ENCODE measurements around the gene RNASE1. TPM values are rescaled to one million over a fixed set of nuclear protein-coding genes. Genes with fewer than 3 reads are reported as not detected.

Gene RNASE1
- total RNA-seq, 2 donors from 2014 or later = 537 to 922 TPM

- no peaks in the 10 kb centered on the region for H3K9me3 ChIP-seq
- H3K4me1 ChIP-seq (ENCODE audit: control insufficient read depth in 1 of 2, low read depth in 2 of 2) = no peaks in the 10 kb centered on the region
- no peaks in the 10 kb centered on the region for H3K36me3 ChIP-seq
- no peak for TF ChIP-seq CTCF (IDR thresholded peaks at IDR 0.05)
- no peak for DNase-seq (ENCODE audit: low spot score)
- no peak overlapping the region for H3K27ac ChIP-seq
- H3K4me3 ChIP-seq = no peak overlapping the region
- ATAC-seq (ENCODE audit: insufficient number of reproducible peaks, low FRiP score, low read depth) = no peak
- no peaks in the 10 kb centered on the region for H3K27me3 ChIP-seq (replicated peaks; ENCODE audit: insufficient read depth)
Observed at GRCh38 chr14:20791187-20791586, 11.5 kb downstream of the RNASE1 start.

GRCh38 chr14:20790464-20791116, 12.1 kb downstream of the RNASE1 start:
- H3K36me3 ChIP-seq = no peaks in the 10 kb centered on the region
- no peaks in the 10 kb centered on the region for H3K9me3 ChIP-seq
- ATAC-seq (ENCODE audit: insufficient number of reproducible peaks, low FRiP score, low read depth) (no peak), DNase-seq (ENCODE audit: low spot score) (no peak)
- no peak overlapping the region for H3K27ac ChIP-seq
- TF ChIP-seq CTCF (IDR thresholded peaks at IDR 0.05) = no peak
- no peaks in the 10 kb centered on the region for H3K27me3 ChIP-seq (replicated peaks; ENCODE audit: insufficient read depth)
- no peaks in the 10 kb centered on the region for H3K4me1 ChIP-seq (ENCODE audit: control insufficient read depth in 1 of 2, low read depth in 2 of 2)
- no peak overlapping the region for H3K4me3 ChIP-seq

GRCh38 chr14:20789230-20789813, 13.3 kb downstream of the RNASE1 start:
- no peaks in the 10 kb centered on the region for H3K4me1 ChIP-seq (ENCODE audit: control insufficient read depth in 1 of 2, low read depth in 2 of 2)
- H3K27me3 ChIP-seq (replicated peaks; ENCODE audit: insufficient read depth) = no peaks in the 10 kb centered on the region
- no peak for DNase-seq (ENCODE audit: low spot score)
- no peak for TF ChIP-seq CTCF (IDR thresholded peaks at IDR 0.05)
- no peak for ATAC-seq (ENCODE audit: insufficient number of reproducible peaks, low FRiP score, low read depth)
- H3K36me3 ChIP-seq = no peaks in the 10 kb centered on the region
- no peak overlapping the region for H3K27ac ChIP-seq
- H3K4me3 ChIP-seq = no peak overlapping the region
- no peaks in the 10 kb centered on the region for H3K9me3 ChIP-seq

- ATAC-seq (ENCODE audit: insufficient number of reproducible peaks, low FRiP score, low read depth) (no peak), DNase-seq (ENCODE audit: low spot score) (no peak)
- Histone ChIP-seq H3K9me3 (no peaks in the 10 kb centered on the region), H3K4me1 (ENCODE audit: control insufficient read depth in 1 of 2, low read depth in 2 of 2) (no peaks in the 10 kb centered on the region), H3K27ac (no peak overlapping the region), H3K36me3 (no peaks in the 10 kb centered on the region), H3K4me3 (no peak overlapping the region), H3K27me3 (replicated peaks; ENCODE audit: insufficient read depth) (no peaks in the 10 kb centered on the region)
- TF ChIP-seq CTCF (IDR thresholded peaks at IDR 0.05) = no peak
Observed at GRCh38 chr14:20787025-20787424, 15.6 kb downstream of the RNASE1 start.

- Histone ChIP-seq H3K4me1 (ENCODE audit: control insufficient read depth in 1 of 2, low read depth in 2 of 2) (no peaks in the 10 kb centered on the region), H3K4me3 (peak overlapping the region; percentile 57), H3K27me3 (replicated peaks; ENCODE audit: insufficient read depth) (no peaks in the 10 kb centered on the region), H3K36me3 (no peaks in the 10 kb centered on the region), H3K27ac (peak overlapping the region in 1 of 2 donors; percentile 53), H3K9me3 (no peaks in the 10 kb centered on the region)
- ATAC-seq (ENCODE audit: insufficient number of reproducible peaks, low FRiP score, low read depth) (no peak), DNase-seq (ENCODE audit: low spot score) (no peak)
- no peak for TF ChIP-seq CTCF (IDR thresholded peaks at IDR 0.05)
Observed at GRCh38 chr14:20782280-20782890, 20.3 kb downstream of the RNASE1 start.

Measured in thoracic aorta (tissue), 2 donors.